Tibial artery (tissue), 4 donors: ENCODE data around the gene KRTAP19-7.

Experiments
- DNase-seq, 2 donors: peaks; one replicate each; pipeline ENCODE4 v3.0.0-alpha.2; 2019
- H3K27ac ChIP-seq, 2 donors: fragments of 200-600 bp; sonication (generic) in 1 of 2; 1 replicate in 1 of 2; 2 replicates in 1 of 2; pipeline ENCODE4 v1.5.1; 2018 to 2019; ENCODE audit warnings: mild to moderate bottlenecking in 1 of 2
- H3K27me3 ChIP-seq, 2 donors: fragments of 200-600 bp; sonication (generic) in 1 of 2; one replicate each; pipeline versions ENCODE4 v1.5.1 to v1.6.0; 2016 to 2019
- H3K36me3 ChIP-seq, 3 donors: fragments of 200-600 bp; sonication (generic) in 2 of 3; one replicate each; pipeline ENCODE4 v1.5.1; 2016 to 2019; ENCODE audit warnings: mild to moderate bottlenecking in 2 of 3
- H3K4me1 ChIP-seq, 4 donors: fragments of 200-600 bp; sonication (generic) in 2 of 4; 1 replicate in 3 of 4; 2 replicates in 1 of 4; pipeline ENCODE4 v1.5.1; 2016 to 2019
- H3K4me3 ChIP-seq, 2 donors: fragments of 200-600 bp; sonication (generic) in 1 of 2; 1 replicate in 1 of 2; 2 replicates in 1 of 2; pipeline ENCODE4 v1.5.1; 2018 to 2019; ENCODE audit warnings: mild to moderate bottlenecking in 2 of 2
- H3K9me3 ChIP-seq, 3 donors: fragments of 200-600 bp; sonication (generic) in 1 of 3; one replicate each; pipeline ENCODE4 v1.5.1; 2016 to 2019
- intact Hi-C: fragments of 100-400 bp; cut with DNase I; formaldehyde crosslinking; loops from one replicate; pipeline ENCODE4 v1.15.0; 2023; ENCODE audit warnings: low total_unique reads
- TF ChIP-seq, protein P1 (sequence below), 2 experiments: fragments of 200-600 bp in 1 of 2; fragments of 450-650 bp in 1 of 2; IDR thresholded peaks; one replicate each; pipeline ENCODE4 v1.5.1; 2017 to 2019; ENCODE audit warnings: antibody characterized with exemption in 2 of 2, mild to moderate bottlenecking in 1 of 2, moderate library complexity in 1 of 2

KRTAP19-7 gene

DNA sequence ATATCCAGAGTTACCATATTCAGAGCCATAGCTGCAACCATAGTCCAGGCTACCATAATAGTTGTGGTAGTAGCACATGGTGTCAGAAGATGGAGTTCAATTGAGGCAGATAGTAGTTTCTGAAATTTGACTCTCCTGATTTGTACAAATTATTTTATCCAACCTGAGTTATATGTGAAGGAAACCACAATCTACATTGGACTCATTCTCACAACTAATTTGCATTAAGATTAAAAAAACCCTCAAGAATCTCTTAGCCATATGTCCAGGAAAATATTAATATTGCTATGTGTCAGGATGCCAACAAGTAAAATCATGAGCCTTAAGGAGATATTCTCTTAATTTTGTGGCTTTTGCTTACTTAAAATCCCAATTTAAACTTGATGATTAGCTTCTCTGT is 29.2 kb upstream of the KRTAP19-7 start, which contains the start of gene KRTAP22-2:
Gene KRTAP22-2 (minus strand): TSS at position 101 of the 400 bp plus-strand sequence.
- Histone ChIP-seq H3K27ac (no peak within 1 kb of the TSS), H3K4me1 (no peaks in the 10 kb centered on the region), H3K9me3 (no peaks in the 10 kb centered on the region), H3K4me3 (no peak within 1 kb of the TSS), H3K27me3 (no peaks in the 10 kb centered on the region), H3K36me3 (no peaks in the 10 kb centered on the region)
- no peak for DNase-seq
- TF ChIP-seq, protein P1, sequence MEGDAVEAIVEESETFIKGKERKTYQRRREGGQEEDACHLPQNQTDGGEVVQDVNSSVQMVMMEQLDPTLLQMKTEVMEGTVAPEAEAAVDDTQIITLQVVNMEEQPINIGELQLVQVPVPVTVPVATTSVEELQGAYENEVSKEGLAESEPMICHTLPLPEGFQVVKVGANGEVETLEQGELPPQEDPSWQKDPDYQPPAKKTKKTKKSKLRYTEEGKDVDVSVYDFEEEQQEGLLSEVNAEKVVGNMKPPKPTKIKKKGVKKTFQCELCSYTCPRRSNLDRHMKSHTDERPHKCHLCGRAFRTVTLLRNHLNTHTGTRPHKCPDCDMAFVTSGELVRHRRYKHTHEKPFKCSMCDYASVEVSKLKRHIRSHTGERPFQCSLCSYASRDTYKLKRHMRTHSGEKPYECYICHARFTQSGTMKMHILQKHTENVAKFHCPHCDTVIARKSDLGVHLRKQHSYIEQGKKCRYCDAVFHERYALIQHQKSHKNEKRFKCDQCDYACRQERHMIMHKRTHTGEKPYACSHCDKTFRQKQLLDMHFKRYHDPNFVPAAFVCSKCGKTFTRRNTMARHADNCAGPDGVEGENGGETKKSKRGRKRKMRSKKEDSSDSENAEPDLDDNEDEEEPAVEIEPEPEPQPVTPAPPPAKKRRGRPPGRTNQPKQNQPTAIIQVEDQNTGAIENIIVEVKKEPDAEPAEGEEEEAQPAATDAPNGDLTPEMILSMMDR (IDR thresholded peaks at IDR 0.05): no peak
- intact Hi-C loops: no loop called here

DNA sequence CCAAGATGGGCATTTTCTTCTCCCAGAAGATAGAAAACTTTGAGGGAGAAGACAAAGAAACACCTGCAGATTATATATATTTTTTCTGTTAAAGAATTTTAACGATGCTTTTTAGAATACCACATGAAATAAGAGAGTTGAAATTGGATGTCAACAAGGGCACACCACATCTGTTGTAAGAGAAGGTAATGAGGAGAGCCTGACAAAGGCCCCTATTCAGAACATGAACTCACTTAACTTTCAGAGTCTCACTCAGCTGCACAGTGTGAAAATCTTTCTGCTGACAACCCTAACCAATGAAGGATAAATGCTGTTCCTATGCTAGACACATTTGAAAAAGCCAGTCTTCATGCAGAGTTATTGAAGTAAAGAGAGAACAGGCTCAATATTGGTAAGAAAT is 21.8 kb upstream of the KRTAP19-7 start:
- intact Hi-C loops: no loop called here
- DNase-seq: no peak
- TF ChIP-seq, protein P1 (IDR thresholded peaks at IDR 0.05): no peak

DNA sequence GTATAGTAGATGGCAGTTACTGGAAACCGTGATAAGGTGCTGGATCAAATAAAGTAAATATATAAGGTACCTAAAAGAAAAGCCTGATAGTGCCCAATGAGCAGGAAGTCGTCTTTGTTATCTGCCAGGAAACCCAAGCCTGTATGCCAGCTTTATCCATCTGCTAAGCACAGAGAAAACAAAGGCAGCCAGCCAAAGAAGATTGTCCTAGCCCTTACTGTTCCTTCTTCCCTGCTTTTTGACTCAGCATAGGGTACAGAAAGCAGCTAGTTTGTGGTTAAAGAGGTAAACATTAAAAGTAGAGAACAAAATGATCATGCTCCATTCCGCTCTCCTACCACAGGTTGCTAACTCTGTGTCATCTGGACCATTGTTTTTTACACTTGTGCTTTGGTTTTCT is 19.0 kb upstream of the KRTAP19-7 start:
- DNase-seq: no peak
- Histone ChIP-seq H3K27ac (no peak overlapping the region), H3K4me1 (no peaks in the 10 kb centered on the region), H3K27me3 (no peaks in the 10 kb centered on the region), H3K4me3 (no peak overlapping the region), H3K36me3 (no peaks in the 10 kb centered on the region), H3K9me3 (no peaks in the 10 kb centered on the region)
- TF ChIP-seq, protein P1 (IDR thresholded peaks at IDR 0.05): no peak
- intact Hi-C loops: no loop called here

More for the DNA sequence above, 21.8 kb upstream of the KRTAP19-7 start:
- no peak overlapping the region for H3K27ac ChIP-seq
- no peaks in the 10 kb centered on the region for H3K9me3 ChIP-seq
- H3K4me1 ChIP-seq: no peaks in the 10 kb centered on the region
- no peaks in the 10 kb centered on the region for H3K36me3 ChIP-seq
- no peak overlapping the region for H3K4me3 ChIP-seq
- H3K27me3 ChIP-seq: no peaks in the 10 kb centered on the region

DNA sequence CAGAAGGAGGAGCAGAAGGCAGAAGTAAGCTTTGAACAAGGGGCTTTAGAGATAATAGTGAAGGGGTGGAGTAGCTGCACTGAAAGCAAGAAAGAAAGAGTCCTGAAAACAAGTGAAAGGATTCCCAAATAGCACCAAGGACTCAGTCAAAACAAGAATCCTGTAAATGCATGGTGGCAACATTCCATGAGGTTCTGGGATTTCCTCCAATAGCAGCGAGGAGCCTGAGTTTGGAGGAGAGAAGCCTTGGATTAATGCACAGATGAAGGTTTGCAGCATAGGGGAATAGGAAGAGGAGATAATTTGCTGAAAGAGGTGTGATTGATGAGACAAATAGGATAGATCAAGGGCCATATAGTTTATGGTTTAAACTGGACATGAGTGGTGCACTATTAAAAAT is 18.2 kb upstream of the KRTAP19-7 start:
- H3K27ac ChIP-seq: no peak overlapping the region
- H3K4me3 ChIP-seq: no peak overlapping the region
- H3K27me3 ChIP-seq: no peaks in the 10 kb centered on the region
- TF ChIP-seq, protein P1 (IDR thresholded peaks at IDR 0.05): no peak
- H3K36me3 ChIP-seq: no peaks in the 10 kb centered on the region
- no peaks in the 10 kb centered on the region for H3K9me3 ChIP-seq
- H3K4me1 ChIP-seq: no peaks in the 10 kb centered on the region
- intact Hi-C loops: no loop called here
- DNase-seq: no peak

DNA sequence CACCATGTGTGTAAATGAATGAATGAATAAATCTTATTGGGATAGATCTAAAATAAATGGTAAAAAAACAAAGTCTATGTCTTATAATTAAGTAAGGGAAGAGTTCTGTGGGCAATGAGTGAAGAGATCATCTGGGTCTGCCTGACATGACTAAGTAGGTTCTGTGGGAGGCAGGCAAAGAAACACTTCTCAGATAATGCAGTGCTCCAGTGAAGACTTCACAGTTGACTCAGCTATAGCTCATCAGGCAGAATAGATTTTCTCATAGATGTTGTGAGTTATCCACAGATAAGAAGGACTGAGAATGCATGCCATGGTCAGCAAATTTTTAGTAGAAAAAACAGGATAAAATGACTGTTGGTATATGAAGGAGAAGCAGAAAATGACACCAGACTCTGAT is 16.7 kb upstream of the KRTAP19-7 start:
- no peaks in the 10 kb centered on the region for H3K27me3 ChIP-seq
- intact Hi-C loops: no loop called here
- H3K27ac ChIP-seq: no peak overlapping the region
- H3K4me1 ChIP-seq: no peaks in the 10 kb centered on the region
- H3K4me3 ChIP-seq: no peak overlapping the region
- no peaks in the 10 kb centered on the region for H3K9me3 ChIP-seq
- no peak for DNase-seq
- no peaks in the 10 kb centered on the region for H3K36me3 ChIP-seq
- TF ChIP-seq, protein P1 (IDR thresholded peaks at IDR 0.05): no peak

DNA sequence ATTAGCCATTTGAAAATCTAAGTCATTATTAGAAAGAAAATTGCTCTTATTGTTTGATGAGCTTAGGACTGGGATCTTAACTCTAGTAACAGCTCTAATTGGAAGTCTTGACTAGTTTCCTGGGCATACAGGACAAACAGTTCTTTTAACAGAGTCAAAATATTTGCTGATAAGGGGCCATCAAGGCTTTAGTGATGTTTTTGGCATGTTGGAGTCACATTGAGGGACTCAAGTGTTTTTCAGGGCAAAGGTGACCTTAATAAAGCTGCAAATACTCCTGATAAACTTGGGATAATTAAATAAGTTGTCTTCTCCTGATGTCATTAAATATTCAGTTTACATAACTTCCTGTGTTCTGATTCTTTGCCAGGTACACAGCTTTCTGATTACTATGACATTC is 6.5 kb upstream of the KRTAP19-7 start:
- Histone ChIP-seq H3K9me3 (no peaks in the 10 kb centered on the region), H3K36me3 (no peaks in the 10 kb centered on the region), H3K4me3 (no peak overlapping the region), H3K27ac (no peak overlapping the region), H3K4me1 (no peaks in the 10 kb centered on the region), H3K27me3 (no peaks in the 10 kb centered on the region)
- DNase-seq: no peak
- TF ChIP-seq, protein P1 (IDR thresholded peaks at IDR 0.05): no peak
- intact Hi-C loops: no loop called here
